GM23338 (cell line): ENCODE data around the gene EZH2.

Experiments
- CREB1 ChIP-seq: fragments of 250-450 bp; sonication (Bioruptor Pico); IDR thresholded peaks from 2 replicates; pipeline ENCODE4 v1.5.0; 2020; ENCODE audit warnings: low read depth, mild to moderate bottlenecking, moderate library complexity
- CTCF ChIP-seq, 2 experiments: fragments of 200-600 bp in 1 of 2; sonication (generic) in 1 of 2; conservative IDR thresholded peaks; 2 replicates each; pipeline versions ENCODE4 v1.5.1 to v1.6.1; 2016 to 2017; ENCODE audit warnings: antibody characterized with exemption in 2 of 2, low read depth in 2 of 2, mild to moderate bottlenecking in 2 of 2, moderate library complexity in 1 of 2
- POLR2AphosphoS5 ChIP-seq: IDR thresholded peaks from 2 replicates; pipeline ENCODE4 v1.6.1; 2016; ENCODE audit warnings: antibody characterized with exemption, low read depth
- TF ChIP-seq, protein P1 (sequence below): IDR thresholded peaks from one replicate; pipeline ENCODE4 v1.6.1; 2018; ENCODE audit warnings: antibody characterized with exemption; ENCODE audit not compliant: unreplicated experiment

DNA sequence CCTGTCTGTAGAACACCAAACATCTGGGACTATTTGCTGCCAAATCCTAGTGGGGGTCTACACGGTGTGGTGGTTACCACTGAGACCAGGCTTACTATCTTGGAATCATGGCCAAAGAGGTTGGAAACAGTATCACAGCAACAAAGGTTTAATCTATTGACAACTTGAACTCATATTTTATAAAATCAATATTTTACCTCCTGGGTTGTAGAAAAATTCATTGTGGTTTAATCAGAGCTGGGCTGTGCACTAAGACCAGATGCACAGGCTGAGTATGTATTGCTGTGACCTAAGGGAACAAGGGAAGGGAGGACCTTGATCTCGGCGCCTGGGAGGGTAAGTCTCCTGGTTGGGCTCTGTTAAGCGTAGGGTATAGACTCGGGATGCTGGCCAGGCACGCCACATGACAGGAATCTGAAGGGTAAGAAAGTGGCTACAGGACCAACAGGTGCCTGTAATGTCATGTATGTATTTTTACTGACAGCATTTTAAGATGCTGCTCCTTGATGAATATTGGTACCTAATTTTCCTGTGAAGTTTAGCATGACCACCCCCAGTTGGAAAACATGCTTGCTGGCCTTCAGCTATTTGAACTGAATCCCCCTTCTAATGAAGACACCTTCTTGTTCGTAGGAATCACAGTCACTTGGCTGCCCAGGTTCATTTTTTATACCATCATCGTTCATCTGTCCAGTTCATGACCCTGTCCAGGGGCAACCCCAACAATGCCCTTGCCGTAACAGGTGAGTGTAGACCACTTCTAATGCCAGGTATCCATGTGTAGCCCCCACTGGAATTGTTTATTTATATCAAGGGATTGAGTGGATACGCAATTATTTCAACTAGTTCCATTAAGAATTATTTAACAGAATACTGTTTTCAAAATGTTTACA, 79.5 kb downstream of the EZH2 start:
- no peak for TF ChIP-seq CREB1 (CRISPR knock-in tag)
- TF ChIP-seq CTCF (conservative IDR thresholded peaks at IDR 0.05; ENCODE audit: low read depth in 2 of 2) = no peak
- no peak for TF ChIP-seq POLR2AphosphoS5
- TF ChIP-seq, protein P1, sequence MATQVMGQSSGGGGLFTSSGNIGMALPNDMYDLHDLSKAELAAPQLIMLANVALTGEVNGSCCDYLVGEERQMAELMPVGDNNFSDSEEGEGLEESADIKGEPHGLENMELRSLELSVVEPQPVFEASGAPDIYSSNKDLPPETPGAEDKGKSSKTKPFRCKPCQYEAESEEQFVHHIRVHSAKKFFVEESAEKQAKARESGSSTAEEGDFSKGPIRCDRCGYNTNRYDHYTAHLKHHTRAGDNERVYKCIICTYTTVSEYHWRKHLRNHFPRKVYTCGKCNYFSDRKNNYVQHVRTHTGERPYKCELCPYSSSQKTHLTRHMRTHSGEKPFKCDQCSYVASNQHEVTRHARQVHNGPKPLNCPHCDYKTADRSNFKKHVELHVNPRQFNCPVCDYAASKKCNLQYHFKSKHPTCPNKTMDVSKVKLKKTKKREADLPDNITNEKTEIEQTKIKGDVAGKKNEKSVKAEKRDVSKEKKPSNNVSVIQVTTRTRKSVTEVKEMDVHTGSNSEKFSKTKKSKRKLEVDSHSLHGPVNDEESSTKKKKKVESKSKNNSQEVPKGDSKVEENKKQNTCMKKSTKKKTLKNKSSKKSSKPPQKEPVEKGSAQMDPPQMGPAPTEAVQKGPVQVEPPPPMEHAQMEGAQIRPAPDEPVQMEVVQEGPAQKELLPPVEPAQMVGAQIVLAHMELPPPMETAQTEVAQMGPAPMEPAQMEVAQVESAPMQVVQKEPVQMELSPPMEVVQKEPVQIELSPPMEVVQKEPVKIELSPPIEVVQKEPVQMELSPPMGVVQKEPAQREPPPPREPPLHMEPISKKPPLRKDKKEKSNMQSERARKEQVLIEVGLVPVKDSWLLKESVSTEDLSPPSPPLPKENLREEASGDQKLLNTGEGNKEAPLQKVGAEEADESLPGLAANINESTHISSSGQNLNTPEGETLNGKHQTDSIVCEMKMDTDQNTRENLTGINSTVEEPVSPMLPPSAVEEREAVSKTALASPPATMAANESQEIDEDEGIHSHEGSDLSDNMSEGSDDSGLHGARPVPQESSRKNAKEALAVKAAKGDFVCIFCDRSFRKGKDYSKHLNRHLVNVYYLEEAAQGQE = no peak
